IMR-90 (cell line): ENCODE results near the gene BLTP3B. TPM values are rescaled to one million over a fixed set of nuclear protein-coding genes. Genes with fewer than 3 reads are reported as not detected.

Experiments
- ATAC-seq: fragments of 200-7000 bp; cut with Tn5 transposase; 2 replicates; pipeline ENCODE4 v1.9.1; 2020; ENCODE audit warnings: low read depth, mild to moderate bottlenecking, moderate library complexity
- BruUV-seq: library from RNA; stranded (reverse); fragments of 400-500 nt; replicated peaks from 2 replicates; lab custom pipeline; 2021; lab: Mats Ljungman, UMichigan
- CTCF ChIA-PET: fragments of 300-600 bp; formaldehyde crosslinking; extraction: SDS; loops from one replicate; lab custom pipeline; 2021; ENCODE audit warnings: antibody characterized with exemption; lab: Yijun Ruan, JAX
- POLR2A ChIA-PET: fragments of 300-600 bp; sonication (Branson Sonifier 250); formaldehyde crosslinking; loops from one replicate; lab custom pipeline; 2022; ENCODE audit warnings: antibody characterized with exemption; ENCODE audit not compliant: unreplicated experiment; lab: Charles Lee
- DNase-seq: peaks from one replicate; pipeline ENCODE4 v3.0.0; 2013
- H2AFZ ChIP-seq: replicated peaks from 2 replicates; pipeline ENCODE3; 2013; ENCODE audit warnings: low read length, mild to moderate bottlenecking; ENCODE audit not compliant: poor library complexity
- H2AK5ac ChIP-seq: 2 replicates; pipeline ENCODE4 v1.6.1; 2013; ENCODE audit warnings: low read depth, low read length, inconsistent platforms
- H2AK9ac ChIP-seq: replicated peaks from 2 replicates; pipeline ENCODE3; 2013; ENCODE audit warnings: mild to moderate bottlenecking, low read depth, low read length, moderate library complexity; ENCODE audit not compliant: poor library complexity
- H2BK120ac ChIP-seq: 2 replicates; pipeline ENCODE4 v1.6.1; 2013; ENCODE audit warnings: low read depth, low read length, inconsistent platforms
- H2BK15ac ChIP-seq: 3 replicates; pipeline ENCODE4 v1.6.1; 2013; ENCODE audit warnings: low read depth, low read length, inconsistent platforms
- H2BK20ac ChIP-seq: 2 replicates; pipeline ENCODE4 v1.6.1; 2013; ENCODE audit warnings: low read depth, mild to moderate bottlenecking, inconsistent platforms, low read length, moderate library complexity
- H2BK5ac ChIP-seq: 2 replicates; pipeline ENCODE4 v1.6.1; 2013; ENCODE audit warnings: mild to moderate bottlenecking, low read depth, low read length, inconsistent platforms; ENCODE audit not compliant: poor library complexity, severe bottlenecking
- H3K14ac ChIP-seq: replicated peaks from 2 replicates; pipeline ENCODE4 v1.6.1; 2013; ENCODE audit warnings: low read depth, low read length, inconsistent platforms
- H3K18ac ChIP-seq: 2 replicates; pipeline ENCODE4 v1.6.1; 2013; ENCODE audit warnings: low read depth, low read length, control low read depth
- H3K23ac ChIP-seq: 2 replicates; pipeline ENCODE4 v1.6.1; 2013; ENCODE audit warnings: low read depth, low read length, inconsistent platforms
- H3K27ac ChIP-seq: 2 replicates; pipeline ENCODE4 v1.5.1; 2013; ENCODE audit warnings: mild to moderate bottlenecking, control low read depth, low read length; ENCODE audit not compliant: insufficient read depth
- H3K27me3 ChIP-seq: 2 replicates; pipeline ENCODE4 v1.6.1; 2013; ENCODE audit warnings: low read length; ENCODE audit not compliant: control insufficient read depth, insufficient read depth
- H3K36me3 ChIP-seq: 2 replicates; pipeline ENCODE4 v1.6.1; 2013; ENCODE audit warnings: low read length, mixed read lengths; ENCODE audit not compliant: control insufficient read depth, insufficient read depth
- H3K4ac ChIP-seq: 2 replicates; pipeline ENCODE4 v1.6.1; 2013; ENCODE audit warnings: low read depth, low read length, inconsistent platforms
- H3K4me1 ChIP-seq: 2 replicates; pipeline ENCODE4 v1.6.1; 2013; ENCODE audit warnings: low read length, mixed read lengths; ENCODE audit not compliant: control insufficient read depth, insufficient read depth
- H3K4me2 ChIP-seq: 2 replicates; pipeline ENCODE4 v1.6.1; 2013; ENCODE audit warnings: low read depth, mild to moderate bottlenecking, control low read depth, low read length, moderate library complexity
- H3K4me3 ChIP-seq: 2 replicates; pipeline ENCODE4 v1.5.1; 2013; ENCODE audit warnings: low read depth, mild to moderate bottlenecking, control low read depth, low read length, moderate library complexity; ENCODE audit not compliant: insufficient read depth
- H3K56ac ChIP-seq: 2 replicates; pipeline ENCODE4 v1.6.1; 2013; ENCODE audit warnings: low read length, inconsistent platforms; ENCODE audit not compliant: insufficient read depth; ENCODE audit errors: extremely low read depth
- H3K79me1 ChIP-seq, 2 experiments: 2 replicates each; pipeline ENCODE4 v1.6.1; 2013; ENCODE audit warnings: low read length in 2 of 2, inconsistent platforms in 1 of 2, low read depth in 1 of 2
- H3K9ac ChIP-seq: 2 replicates; pipeline ENCODE4 v1.6.1; 2013; ENCODE audit warnings: low read depth, low read length, control low read depth
- H3K9me1 ChIP-seq: 2 replicates; pipeline ENCODE4 v1.6.1; 2013; ENCODE audit warnings: low read length, inconsistent platforms; ENCODE audit not compliant: insufficient read depth
- H3K9me3 ChIP-seq: 2 replicates; pipeline ENCODE4 v1.6.1; 2013; ENCODE audit warnings: low read length; ENCODE audit not compliant: control insufficient read depth, insufficient read depth
- H4K20me1 ChIP-seq: 2 replicates; pipeline ENCODE4 v1.6.1; 2013; ENCODE audit warnings: low read length, inconsistent platforms; ENCODE audit not compliant: insufficient read depth
- H4K5ac ChIP-seq: 2 replicates; pipeline ENCODE4 v1.6.1; 2013; ENCODE audit warnings: mild to moderate bottlenecking, low read depth, low read length, control low read depth
- H4K8ac ChIP-seq, 2 experiments: 2 replicates each; pipeline ENCODE4 v1.6.1; 2013; ENCODE audit warnings: low read depth in 2 of 2, low read length in 2 of 2, control low read depth in 1 of 2, inconsistent platforms in 1 of 2
- H4K91ac ChIP-seq: 2 replicates; pipeline ENCODE4 v1.6.1; 2013; ENCODE audit warnings: low read depth, low read length, inconsistent platforms; ENCODE audit not compliant: insufficient read depth
- BHLHE40 ChIP-seq: fragments of 150-350 bp; IDR thresholded peaks from 2 replicates; pipeline ENCODE4 v1.6.1; 2016; ENCODE audit warnings: mild to moderate bottlenecking, low read depth, low read length
- CEBPB ChIP-seq: IDR thresholded peaks from 2 replicates; pipeline ENCODE4 v1.6.1; 2012; ENCODE audit warnings: low read depth, low read length, improper control_type of control experiment
- CHD1 ChIP-seq: IDR thresholded peaks from 2 replicates; pipeline ENCODE4 v1.6.1; 2012; ENCODE audit warnings: low read depth, low read length, improper control_type of control experiment
- ELK1 ChIP-seq: fragments of 150-350 bp; IDR thresholded peaks from 2 replicates; pipeline ENCODE4 v1.6.1; 2016; ENCODE audit warnings: low read depth, mild to moderate bottlenecking, low read length, moderate library complexity, borderline replicate concordance
- FOS ChIP-seq: fragments of 150-350 bp; IDR thresholded peaks from 2 replicates; pipeline ENCODE4 v1.6.1; 2016; ENCODE audit warnings: low read depth, low read length
- MAFK ChIP-seq: IDR thresholded peaks from 2 replicates; pipeline ENCODE4 v1.6.1; 2012; ENCODE audit warnings: low read depth, low read length, improper control_type of control experiment
- MAZ ChIP-seq: IDR thresholded peaks from 2 replicates; pipeline ENCODE4 v1.6.1; 2012; ENCODE audit warnings: low read depth, mild to moderate bottlenecking, low read length, improper control_type of control experiment, moderate library complexity, borderline replicate concordance
- MXI1 ChIP-seq: IDR thresholded peaks from 2 replicates; pipeline ENCODE4 v1.6.1; 2012; ENCODE audit warnings: low read depth, mild to moderate bottlenecking, low read length, moderate library complexity, borderline replicate concordance
- NFE2L2 ChIP-seq: fragments of 150-350 bp; IDR thresholded peaks from 2 replicates; pipeline ENCODE4 v1.6.1; 2016; ENCODE audit warnings: low read depth, mild to moderate bottlenecking, low read length
- POLR2A ChIP-seq: IDR thresholded peaks from 2 replicates; pipeline ENCODE4 v1.6.1; 2012; ENCODE audit warnings: mild to moderate bottlenecking, low read depth, low read length
- RAD21 ChIP-seq: IDR thresholded peaks from 2 replicates; pipeline ENCODE4 v1.6.1; 2012; ENCODE audit warnings: low read length, improper control_type of control experiment
- RCOR1 ChIP-seq: IDR thresholded peaks from 2 replicates; pipeline ENCODE4 v1.6.1; 2012; ENCODE audit warnings: mild to moderate bottlenecking, low read length, improper control_type of control experiment; ENCODE audit not compliant: insufficient replicate concordance
- RFX5 ChIP-seq: IDR thresholded peaks from 2 replicates; pipeline ENCODE4 v1.8.0; 2012; ENCODE audit warnings: low read depth, mild to moderate bottlenecking, low read length, moderate library complexity
- SMC3 ChIP-seq: fragments of 150-350 bp; IDR thresholded peaks from 2 replicates; pipeline ENCODE4 v1.6.1; 2016; ENCODE audit warnings: low read depth, mild to moderate bottlenecking, antibody characterized with exemption, low read length, moderate library complexity
- USF2 ChIP-seq: fragments of 150-350 bp; IDR thresholded peaks from 2 replicates; pipeline ENCODE4 v1.6.1; 2017; ENCODE audit warnings: mild to moderate bottlenecking, antibody characterized with exemption, low read length, low read depth
- WGBS, 2 experiments: methylation state at CpG; one replicate each; pipeline versions ENCODE4 v1.1.5 to v1.1.7; 2013; ENCODE audit warnings: missing lambda C conversion rate in 2 of 2; ENCODE audit not compliant: insufficient read length in 1 of 2; ENCODE audit errors: extremely low coverage in 2 of 2; 5-methylcytosine and 5-hydroxymethylcytosine counted together
- dilution Hi-C: fragments of 300-500 bp; cut with HindIII; formaldehyde crosslinking; loops from one replicate; pipeline ENCODE4 v1.14.3; 2018; ENCODE audit warnings: low sequenced_read_pairs; ENCODE audit not compliant: unreplicated experiment
- in situ Hi-C: fragments of 300-500 bp; cut with MboI; formaldehyde crosslinking; loops from 3 replicates; pipeline ENCODE4 v1.14.3; 2019; ENCODE audit warnings: low sequenced_read_pairs, inconsistent platforms, mixed read lengths
- intact Hi-C: fragments of 100-400 bp; cut with micrococcal nuclease; formaldehyde crosslinking; loops from 2 replicates; pipeline ENCODE4 v1.10.0; 2022
- polyA plus RNA-seq, 3 experiments: library from polyadenylated mRNA; depleted of rRNA; stranded (reverse); fragments of >200 nt; gene quantifications; 2 replicates each; pipeline ENCODE4 v1.2.3, GENCODE V29; 2012; ENCODE audit warnings: low replicate concordance in 1 of 3
- total RNA-seq: library from RNA; depleted of rRNA; stranded (reverse); fragments of >200 nt; gene quantifications from 2 replicates; pipeline ENCODE4 v1.2.3, GENCODE V29; 2012
- TF ChIP-seq, protein P1 (sequence below): conservative IDR thresholded peaks from 2 replicates; pipeline ENCODE4 v1.5.1; 2012; ENCODE audit warnings: mild to moderate bottlenecking, low read depth, low read length, improper control_type of control experiment

The BLTP3B gene
- total and polyA plus RNA-seq, 2 of the 4 experiments (the other 2 are of a cell fraction): 8.9 to 38.7 TPM

- no peak overlapping the region for H2AK5ac ChIP-seq
- no peak overlapping the region for H3K14ac ChIP-seq
- POLR2A ChIA-PET: no interaction called here
- no peak overlapping the region for H4K5ac ChIP-seq
- no peaks in the 10 kb centered on the region for H3K36me3 ChIP-seq
- ATAC-seq (no peak), DNase-seq (no peak)
- no peaks in the 10 kb centered on the region for H3K9me3 ChIP-seq
- intact Hi-C loops (no loop called here), dilution Hi-C loops (no loop called here), in situ Hi-C loops (no loop called here)
- H4K8ac ChIP-seq: no peak overlapping the region
- H2AFZ ChIP-seq: no peak overlapping the region
- no peak overlapping the region for H3K4ac ChIP-seq
- no peak overlapping the region for H3K9ac ChIP-seq
- no peaks in the 10 kb centered on the region for H3K9me1 ChIP-seq
- BruUV-seq: no TSS peak
- TF ChIP-seq SMC3: no peak
- no peak for TF ChIP-seq BHLHE40
- TF ChIP-seq MAZ: no peak
- no peak for TF ChIP-seq RCOR1
- TF ChIP-seq ELK1: no peak
- TF ChIP-seq MXI1: no peak
- TF ChIP-seq NFE2L2: no peak
- no peak for TF ChIP-seq RAD21
- TF ChIP-seq FOS: no peak
- TF ChIP-seq, protein P1, sequence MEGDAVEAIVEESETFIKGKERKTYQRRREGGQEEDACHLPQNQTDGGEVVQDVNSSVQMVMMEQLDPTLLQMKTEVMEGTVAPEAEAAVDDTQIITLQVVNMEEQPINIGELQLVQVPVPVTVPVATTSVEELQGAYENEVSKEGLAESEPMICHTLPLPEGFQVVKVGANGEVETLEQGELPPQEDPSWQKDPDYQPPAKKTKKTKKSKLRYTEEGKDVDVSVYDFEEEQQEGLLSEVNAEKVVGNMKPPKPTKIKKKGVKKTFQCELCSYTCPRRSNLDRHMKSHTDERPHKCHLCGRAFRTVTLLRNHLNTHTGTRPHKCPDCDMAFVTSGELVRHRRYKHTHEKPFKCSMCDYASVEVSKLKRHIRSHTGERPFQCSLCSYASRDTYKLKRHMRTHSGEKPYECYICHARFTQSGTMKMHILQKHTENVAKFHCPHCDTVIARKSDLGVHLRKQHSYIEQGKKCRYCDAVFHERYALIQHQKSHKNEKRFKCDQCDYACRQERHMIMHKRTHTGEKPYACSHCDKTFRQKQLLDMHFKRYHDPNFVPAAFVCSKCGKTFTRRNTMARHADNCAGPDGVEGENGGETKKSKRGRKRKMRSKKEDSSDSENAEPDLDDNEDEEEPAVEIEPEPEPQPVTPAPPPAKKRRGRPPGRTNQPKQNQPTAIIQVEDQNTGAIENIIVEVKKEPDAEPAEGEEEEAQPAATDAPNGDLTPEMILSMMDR: no peak
- TF ChIP-seq CEBPB: no peak
- TF ChIP-seq RFX5: no peak
- no peak for TF ChIP-seq MAFK
- TF ChIP-seq POLR2A: no peak
- TF ChIP-seq CHD1: no peak
- no peak for TF ChIP-seq USF2
- H4K91ac ChIP-seq: no peak overlapping the region
- H3K4me2 ChIP-seq: no peak overlapping the region
- CTCF ChIA-PET: no interaction called here
- no peak overlapping the region for H3K4me3 ChIP-seq
- no peak overlapping the region for H3K56ac ChIP-seq
- no peaks in the 10 kb centered on the region for H3K79me1 ChIP-seq
- no peak overlapping the region for H2BK120ac ChIP-seq
- no peak overlapping the region for H3K27ac ChIP-seq
- no peaks in the 10 kb centered on the region for H4K20me1 ChIP-seq
- H3K4me1 ChIP-seq: no peaks in the 10 kb centered on the region
- H3K18ac ChIP-seq: no peak overlapping the region
- no peak overlapping the region for H2BK5ac ChIP-seq
- no peak overlapping the region for H2BK15ac ChIP-seq
- WGBS, 2 experiments: 50% methylated on average over 2 of the region's 11 CpGs; no CpG with 5 or more reads in 1 of the 2 experiments
- H3K27me3 ChIP-seq: peaks cover 8% of the 10 kb centered on the region; the same call in 1 of the 2 replicates
- H3K23ac ChIP-seq: no peak overlapping the region
- H2BK20ac ChIP-seq: no peak overlapping the region
- H2AK9ac ChIP-seq: no peak overlapping the region
Observed at GRCh38 chr12:100156731-100157426, 14.2 kb upstream of the BLTP3B start.
